ENCODE results near the gene SCIMP. TPM values are rescaled to one million over a fixed set of nuclear protein-coding genes. Genes with fewer than 3 reads are reported as not detected.
"Not testable (repeated sequence)": the region's sequence is repeated elsewhere in the genome, so short reads cannot be mapped to it uniquely, and the experiment has no call there.

Gene SCIMP
- total RNA-seq, 4 donors from 2014 or later: 0.82 to 9.1 (median 2.6) TPM; not detected in 1

DNA sequence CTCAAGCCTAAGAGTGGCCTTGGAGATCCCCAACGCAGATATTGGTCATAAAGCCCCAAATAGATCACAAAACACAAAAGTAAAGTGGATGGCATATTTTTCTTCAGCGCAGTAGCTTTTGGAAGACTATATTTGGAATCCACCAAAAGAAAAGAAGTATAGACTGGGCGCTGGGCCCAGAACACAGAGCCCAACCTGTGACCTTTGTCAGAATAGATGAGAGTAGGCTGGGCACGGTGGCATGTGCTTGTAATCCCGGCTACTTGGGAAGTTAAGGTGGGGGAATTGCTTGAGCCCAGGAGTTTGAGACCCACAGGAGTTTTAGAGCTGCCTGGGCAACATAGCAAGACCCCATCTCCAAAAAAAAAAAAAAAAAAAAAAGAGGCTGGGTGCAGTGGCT is 14.6 kb downstream of the SCIMP start:
- WGBS, 2 donors (ENCODE audit: low coverage in 1 of 2): 89 to 93% methylated on average over 2 to 5 of the region's 5 CpGs
- no peak overlapping the region for H3K4me3 ChIP-seq
- in situ Hi-C loops (cut with MboI; ENCODE audit: low pct_ligation_motif_present in 1 of 4, low pct_unique_long_range_greater_than_20kb in 1 of 4, low sequenced_read_pairs in 3 of 4): no loop called here

DNA sequence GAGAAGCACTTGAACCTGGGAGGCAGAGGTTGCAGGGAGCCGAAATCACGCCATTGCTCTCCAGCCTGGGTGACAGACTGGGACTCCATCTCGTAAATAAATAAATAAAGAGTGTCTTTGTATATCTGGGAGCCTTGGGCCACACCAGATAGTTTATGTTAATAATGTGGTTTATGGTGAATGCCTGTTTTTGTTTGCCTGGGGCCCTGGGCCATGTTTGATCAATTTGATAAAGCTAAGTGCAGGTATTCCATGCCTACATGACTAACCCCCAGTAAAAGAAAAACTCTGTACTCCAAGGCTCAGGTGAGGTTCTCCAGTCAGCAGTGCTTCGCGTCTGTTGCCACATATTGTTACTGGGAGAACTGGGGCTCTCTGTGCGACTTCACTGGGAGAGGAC is 15.1 kb downstream of the SCIMP start:
- DNase-seq: no peak
- no peaks in the 10 kb centered on the region for H3K9me3 ChIP-seq
- WGBS, 2 donors (ENCODE audit: low coverage in 1 of 2): 97 to 100% methylated on average over 3 to 6 of the region's 6 CpGs
- H3K36me3 ChIP-seq: no peaks in the 10 kb centered on the region
- in situ Hi-C loops (cut with MboI; ENCODE audit: low pct_ligation_motif_present in 1 of 4, low pct_unique_long_range_greater_than_20kb in 1 of 4, low sequenced_read_pairs in 3 of 4): no loop called here
- no peak overlapping the region for H3K27ac ChIP-seq
- no peaks in the 10 kb centered on the region for H3K27me3 ChIP-seq
- intact Hi-C loops (cut with DNase I; ENCODE audit: low total_unique reads): no loop called here
- H3K4me1 ChIP-seq: no peaks in the 10 kb centered on the region
- H3K4me3 ChIP-seq: no peak overlapping the region
- TF ChIP-seq POLR2A (IDR thresholded peaks at IDR 0.05) (no peak), POLR2AphosphoS5 (IDR thresholded peaks at IDR 0.05) (no peak), EP300 (IDR thresholded peaks at IDR 0.05; ENCODE audit: low read depth) (no peak)
- TF ChIP-seq, protein P1, sequence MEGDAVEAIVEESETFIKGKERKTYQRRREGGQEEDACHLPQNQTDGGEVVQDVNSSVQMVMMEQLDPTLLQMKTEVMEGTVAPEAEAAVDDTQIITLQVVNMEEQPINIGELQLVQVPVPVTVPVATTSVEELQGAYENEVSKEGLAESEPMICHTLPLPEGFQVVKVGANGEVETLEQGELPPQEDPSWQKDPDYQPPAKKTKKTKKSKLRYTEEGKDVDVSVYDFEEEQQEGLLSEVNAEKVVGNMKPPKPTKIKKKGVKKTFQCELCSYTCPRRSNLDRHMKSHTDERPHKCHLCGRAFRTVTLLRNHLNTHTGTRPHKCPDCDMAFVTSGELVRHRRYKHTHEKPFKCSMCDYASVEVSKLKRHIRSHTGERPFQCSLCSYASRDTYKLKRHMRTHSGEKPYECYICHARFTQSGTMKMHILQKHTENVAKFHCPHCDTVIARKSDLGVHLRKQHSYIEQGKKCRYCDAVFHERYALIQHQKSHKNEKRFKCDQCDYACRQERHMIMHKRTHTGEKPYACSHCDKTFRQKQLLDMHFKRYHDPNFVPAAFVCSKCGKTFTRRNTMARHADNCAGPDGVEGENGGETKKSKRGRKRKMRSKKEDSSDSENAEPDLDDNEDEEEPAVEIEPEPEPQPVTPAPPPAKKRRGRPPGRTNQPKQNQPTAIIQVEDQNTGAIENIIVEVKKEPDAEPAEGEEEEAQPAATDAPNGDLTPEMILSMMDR (IDR thresholded peaks at IDR 0.05): no peak

More for the DNA sequence above, 14.6 kb downstream of the SCIMP start:
- Histone ChIP-seq H3K27ac (no peak overlapping the region), H3K4me1 (no peaks in the 10 kb centered on the region), H3K9me3 (no peaks in the 10 kb centered on the region), H3K36me3 (no peaks in the 10 kb centered on the region), H3K27me3 (no peaks in the 10 kb centered on the region)
- TF ChIP-seq POLR2AphosphoS5 (IDR thresholded peaks at IDR 0.05) (no peak), EP300 (IDR thresholded peaks at IDR 0.05; ENCODE audit: low read depth) (no peak), POLR2A (IDR thresholded peaks at IDR 0.05) (no peak)
- TF ChIP-seq, protein P1 (IDR thresholded peaks at IDR 0.05): no peak
- no peak for DNase-seq
- intact Hi-C loops (cut with DNase I; ENCODE audit: low total_unique reads): no loop called here

DNA sequence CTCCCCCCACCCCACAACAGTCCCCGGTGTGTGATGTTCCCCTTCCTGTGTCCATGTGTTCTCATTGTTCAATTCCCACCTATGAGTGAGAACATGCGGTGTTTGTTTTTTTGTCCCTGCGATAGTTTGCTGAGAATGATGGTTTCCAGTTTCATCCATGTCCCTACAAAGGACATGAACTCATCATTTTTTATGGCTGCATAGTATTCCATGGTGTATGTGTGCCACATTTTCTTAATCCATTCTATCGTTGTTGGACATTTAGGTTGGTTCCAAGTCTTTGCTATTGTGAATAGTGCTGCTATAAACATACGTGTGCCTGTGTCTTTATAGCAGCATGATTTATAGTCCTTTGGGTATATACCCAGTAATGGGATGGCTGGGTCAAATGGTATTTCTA is 17.1 kb downstream of the SCIMP start:
- intact Hi-C loops (cut with DNase I; ENCODE audit: low total_unique reads); in situ Hi-C loops (cut with MboI; ENCODE audit: low pct_ligation_motif_present in 1 of 4, low pct_unique_long_range_greater_than_20kb in 1 of 4, low sequenced_read_pairs in 3 of 4); H3K27me3 ChIP-seq; H3K4me3 ChIP-seq; DNase-seq; H3K27ac ChIP-seq; H3K36me3 ChIP-seq; H3K9me3 ChIP-seq; H3K4me1 ChIP-seq: not testable (repeated sequence)
- WGBS, 2 donors (ENCODE audit: low coverage in 1 of 2): 92 to 96% methylated on average over 2 to 4 of the region's 5 CpGs

DNA sequence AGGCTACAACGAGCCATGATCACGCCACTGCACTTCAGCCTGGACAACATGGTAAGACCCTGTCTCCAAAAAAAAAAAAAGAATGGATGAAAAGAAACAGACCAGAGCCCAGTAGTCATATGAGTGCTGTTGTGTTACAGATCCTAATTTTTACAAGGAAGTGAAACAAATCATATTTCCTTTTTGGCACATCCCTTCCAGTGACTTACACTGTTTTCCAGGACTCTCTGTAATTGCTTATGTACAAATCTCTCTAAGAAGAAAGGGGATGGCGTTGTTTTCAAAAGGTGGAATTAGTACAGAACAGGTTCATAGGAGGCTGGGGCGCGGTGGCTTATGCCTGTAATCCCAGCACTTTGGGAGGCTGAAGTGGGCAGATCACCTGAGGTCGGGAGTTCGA is 23.2 kb downstream of the SCIMP start:
- Histone ChIP-seq H3K27ac (peak overlapping the region; percentile 2 to 63 (median 20)), H3K4me1 (no peaks in the 10 kb centered on the region), H3K9me3 (no peaks in the 10 kb centered on the region), H3K27me3 (no peaks in the 10 kb centered on the region), H3K4me3 (no peak overlapping the region), H3K36me3 (no peaks in the 10 kb centered on the region)
- no peak for DNase-seq
- TF ChIP-seq, protein P1 (IDR thresholded peaks at IDR 0.05): no peak
- TF ChIP-seq EP300 (IDR thresholded peaks at IDR 0.05; ENCODE audit: low read depth) (no peak), POLR2AphosphoS5 (IDR thresholded peaks at IDR 0.05) (no peak), POLR2A (IDR thresholded peaks at IDR 0.05) (no peak)
- intact Hi-C loops (cut with DNase I; ENCODE audit: low total_unique reads): no loop called here
- in situ Hi-C loops (cut with MboI; ENCODE audit: low pct_ligation_motif_present in 1 of 4, low pct_unique_long_range_greater_than_20kb in 1 of 4, low sequenced_read_pairs in 3 of 4): no loop called here
- 89 to 100% methylated on average over 2 to 7 of the region's 7 CpGs for WGBS, 2 donors (ENCODE audit: low coverage in 1 of 2)

DNA sequence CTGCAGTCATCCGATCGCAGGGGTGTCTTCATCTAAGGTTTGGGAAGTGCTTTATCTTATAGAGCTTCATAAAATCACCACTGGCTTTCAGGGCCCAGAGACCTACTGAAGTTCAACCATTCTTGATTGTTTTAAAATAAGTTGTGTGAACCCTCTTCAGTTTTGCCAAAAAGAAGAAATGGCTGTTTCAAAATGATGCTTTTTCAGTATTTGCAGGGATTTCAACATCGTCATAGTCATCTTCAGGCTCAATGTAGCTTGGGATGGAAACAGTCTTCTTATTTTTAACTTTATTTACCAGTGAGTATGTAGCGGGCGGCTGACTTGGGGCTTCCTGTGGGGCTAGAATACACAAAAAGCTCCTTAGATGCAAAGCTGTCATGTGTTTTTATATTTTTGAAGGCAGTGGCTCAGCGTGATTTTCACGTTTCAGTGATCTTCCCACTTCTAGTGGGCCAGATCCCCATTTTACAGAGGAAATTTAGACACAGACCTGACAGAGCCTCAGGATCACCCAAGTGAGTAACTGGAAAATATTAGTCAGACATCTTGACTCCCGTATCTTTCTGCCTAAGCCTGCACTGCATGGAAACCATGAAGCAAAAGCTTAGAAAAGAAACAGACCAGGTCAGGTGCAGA is 23.9 kb downstream of the SCIMP start:
- in situ Hi-C loops (cut with MboI; ENCODE audit: low pct_ligation_motif_present in 1 of 4, low pct_unique_long_range_greater_than_20kb in 1 of 4, low sequenced_read_pairs in 3 of 4): no loop called here
- Histone ChIP-seq H3K36me3 (no peaks in the 10 kb centered on the region), H3K9me3 (no peaks in the 10 kb centered on the region), H3K27me3 (no peaks in the 10 kb centered on the region), H3K4me3 (no peak overlapping the region), H3K4me1 (no peaks in the 10 kb centered on the region), H3K27ac (peak overlapping the region; percentile 10 to 63 (median 40))
- DNase-seq: no peak
- 78 to 91% methylated on average over 7 to 8 of the region's 8 CpGs for WGBS, 2 donors (ENCODE audit: low coverage in 1 of 2)
- intact Hi-C loops (cut with DNase I; ENCODE audit: low total_unique reads): no loop called here
- TF ChIP-seq POLR2AphosphoS5 (IDR thresholded peaks at IDR 0.05) (no peak), EP300 (IDR thresholded peaks at IDR 0.05; ENCODE audit: low read depth) (no peak), POLR2A (IDR thresholded peaks at IDR 0.05) (no peak)
- TF ChIP-seq, protein P1 (IDR thresholded peaks at IDR 0.05): no peak

All from transverse colon (tissue), 4 donors.